GM18502 (cell line): ENCODE data around the gene RPGR.

Experiments used
- ATAC-seq: cut with Tn5 transposase; IDR thresholded peaks from one replicate; pipeline ENCODE4 v1.9.1; 2021; ENCODE audit warnings: mild to moderate bottlenecking; ENCODE audit not compliant: unreplicated experiment, poor library complexity

The RPGR gene, protein sequence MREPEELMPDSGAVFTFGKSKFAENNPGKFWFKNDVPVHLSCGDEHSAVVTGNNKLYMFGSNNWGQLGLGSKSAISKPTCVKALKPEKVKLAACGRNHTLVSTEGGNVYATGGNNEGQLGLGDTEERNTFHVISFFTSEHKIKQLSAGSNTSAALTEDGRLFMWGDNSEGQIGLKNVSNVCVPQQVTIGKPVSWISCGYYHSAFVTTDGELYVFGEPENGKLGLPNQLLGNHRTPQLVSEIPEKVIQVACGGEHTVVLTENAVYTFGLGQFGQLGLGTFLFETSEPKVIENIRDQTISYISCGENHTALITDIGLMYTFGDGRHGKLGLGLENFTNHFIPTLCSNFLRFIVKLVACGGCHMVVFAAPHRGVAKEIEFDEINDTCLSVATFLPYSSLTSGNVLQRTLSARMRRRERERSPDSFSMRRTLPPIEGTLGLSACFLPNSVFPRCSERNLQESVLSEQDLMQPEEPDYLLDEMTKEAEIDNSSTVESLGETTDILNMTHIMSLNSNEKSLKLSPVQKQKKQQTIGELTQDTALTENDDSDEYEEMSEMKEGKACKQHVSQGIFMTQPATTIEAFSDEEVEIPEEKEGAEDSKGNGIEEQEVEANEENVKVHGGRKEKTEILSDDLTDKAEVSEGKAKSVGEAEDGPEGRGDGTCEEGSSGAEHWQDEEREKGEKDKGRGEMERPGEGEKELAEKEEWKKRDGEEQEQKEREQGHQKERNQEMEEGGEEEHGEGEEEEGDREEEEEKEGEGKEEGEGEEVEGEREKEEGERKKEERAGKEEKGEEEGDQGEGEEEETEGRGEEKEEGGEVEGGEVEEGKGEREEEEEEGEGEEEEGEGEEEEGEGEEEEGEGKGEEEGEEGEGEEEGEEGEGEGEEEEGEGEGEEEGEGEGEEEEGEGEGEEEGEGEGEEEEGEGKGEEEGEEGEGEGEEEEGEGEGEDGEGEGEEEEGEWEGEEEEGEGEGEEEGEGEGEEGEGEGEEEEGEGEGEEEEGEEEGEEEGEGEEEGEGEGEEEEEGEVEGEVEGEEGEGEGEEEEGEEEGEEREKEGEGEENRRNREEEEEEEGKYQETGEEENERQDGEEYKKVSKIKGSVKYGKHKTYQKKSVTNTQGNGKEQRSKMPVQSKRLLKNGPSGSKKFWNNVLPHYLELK

DNA sequence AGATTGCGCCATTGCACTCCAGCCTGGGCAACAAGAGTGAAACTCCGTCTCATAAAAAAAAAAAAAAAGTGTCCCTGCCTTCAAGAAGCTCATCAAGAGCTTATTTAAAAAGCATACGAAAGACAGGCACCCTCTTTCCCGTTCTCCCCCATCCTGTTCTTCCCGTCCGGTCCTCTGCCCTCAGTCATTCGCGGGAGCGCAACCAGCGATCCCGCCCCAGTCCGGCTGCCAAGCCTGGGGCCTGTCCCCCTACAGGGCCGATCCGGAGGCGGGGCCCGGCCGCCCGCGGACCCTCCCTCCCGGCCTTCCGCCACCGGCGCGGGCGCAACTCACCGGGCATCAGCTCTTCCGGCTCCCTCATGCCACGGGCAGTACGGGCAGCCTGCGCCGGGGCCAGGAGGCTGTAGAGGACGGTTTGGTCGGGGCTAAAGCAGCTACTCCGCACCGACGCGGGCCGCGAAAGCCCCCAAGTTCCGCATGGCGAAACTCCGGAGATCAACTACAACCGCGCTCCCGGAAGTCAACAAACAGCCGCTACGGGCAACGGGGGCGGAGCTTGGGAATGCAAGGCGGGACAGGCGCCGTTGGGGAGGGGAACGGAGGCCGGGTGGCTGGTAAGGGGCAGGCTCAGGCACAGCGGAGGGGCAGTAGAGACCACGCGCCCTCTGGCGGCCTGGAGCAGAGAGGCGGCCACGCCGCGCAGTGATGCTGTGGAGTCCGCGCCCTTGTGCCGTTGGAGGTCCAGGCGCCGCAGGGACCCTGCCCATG lies at the start of gene RPGR:
RPGR (minus strand) TSS at position 503 of the 768 bp plus-strand sequence; CDS start at position 361, 142 bp downstream.
- ATAC-seq: peak; percentile 98

DNA sequence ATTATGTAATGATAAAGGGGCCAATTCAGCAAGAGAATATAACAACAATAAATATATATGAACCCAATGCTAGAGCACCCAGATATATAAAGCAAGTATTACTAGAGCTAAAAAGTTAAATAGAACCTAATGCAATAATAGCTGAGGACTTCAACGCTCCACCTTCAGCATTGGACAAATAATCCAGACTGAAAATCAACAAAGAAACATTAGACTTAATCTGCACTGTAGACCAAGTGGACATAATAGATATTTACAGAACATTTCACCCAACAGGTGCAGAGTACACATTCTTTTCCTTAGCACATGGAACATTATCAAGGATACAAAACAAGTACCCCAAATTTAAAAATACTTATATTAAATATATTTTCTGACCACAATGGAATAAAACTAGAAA lies 49.4 kb upstream of the RPGR start:
- ATAC-seq: no peak

DNA sequence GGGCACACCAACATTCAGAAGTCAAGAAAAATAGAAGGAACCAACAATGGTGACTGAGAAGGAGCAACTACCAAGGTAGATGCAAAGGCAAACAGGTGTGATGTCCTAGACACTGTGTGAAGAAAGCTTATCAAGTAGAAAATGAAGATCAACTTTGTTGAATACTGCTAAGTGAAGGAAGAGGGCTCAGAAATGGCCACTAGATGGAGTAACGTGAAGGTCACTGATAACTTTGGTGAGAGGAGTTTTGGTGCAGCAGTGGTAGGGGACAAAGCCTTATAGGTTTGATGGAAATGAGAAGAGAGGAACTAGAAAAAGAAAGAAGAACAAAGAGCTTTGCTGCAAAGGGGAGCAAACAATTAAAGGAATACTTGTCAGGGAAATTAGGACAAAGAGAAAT lies 48.6 kb upstream of the RPGR start:
- no peak for ATAC-seq

DNA sequence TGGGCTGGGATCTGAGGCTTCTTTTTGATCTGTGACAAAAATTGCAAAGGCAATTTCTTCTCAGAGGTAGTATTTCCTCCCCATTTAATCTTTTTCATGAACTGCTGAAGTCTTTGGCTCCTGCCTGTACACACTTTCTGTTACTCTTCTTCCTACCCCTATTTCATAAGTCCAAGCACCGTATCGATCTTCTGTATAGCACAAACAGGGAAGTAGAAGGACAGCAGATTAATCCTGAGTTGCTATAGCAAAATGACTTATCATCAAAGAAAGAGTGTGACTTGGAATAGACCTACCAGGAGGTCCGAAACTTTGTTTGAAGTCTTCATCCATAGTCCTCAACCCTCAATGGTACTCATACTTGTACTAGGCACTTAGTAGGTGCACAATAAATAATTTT lies 47.1 kb upstream of the RPGR start:
- no peak for ATAC-seq

DNA sequence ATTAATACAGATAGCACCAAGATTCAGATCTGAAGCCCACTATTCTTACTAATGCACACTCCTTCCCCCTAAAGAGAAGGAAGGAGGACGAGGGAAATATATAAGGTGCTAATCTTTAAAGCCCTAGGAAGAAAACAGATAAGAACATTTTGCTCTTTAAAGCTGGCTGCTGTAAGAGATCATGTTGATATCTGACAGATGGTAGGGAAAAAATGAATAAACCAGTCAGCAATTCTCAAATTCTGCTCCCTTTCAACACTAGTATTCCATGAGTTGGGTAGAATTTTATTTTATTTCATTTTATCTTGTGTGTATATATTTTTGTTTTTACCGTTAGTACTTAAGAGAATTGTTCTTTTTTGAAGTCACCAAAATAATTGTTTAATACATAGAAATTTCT lies 44.3 kb upstream of the RPGR start:
- ATAC-seq: no peak

DNA sequence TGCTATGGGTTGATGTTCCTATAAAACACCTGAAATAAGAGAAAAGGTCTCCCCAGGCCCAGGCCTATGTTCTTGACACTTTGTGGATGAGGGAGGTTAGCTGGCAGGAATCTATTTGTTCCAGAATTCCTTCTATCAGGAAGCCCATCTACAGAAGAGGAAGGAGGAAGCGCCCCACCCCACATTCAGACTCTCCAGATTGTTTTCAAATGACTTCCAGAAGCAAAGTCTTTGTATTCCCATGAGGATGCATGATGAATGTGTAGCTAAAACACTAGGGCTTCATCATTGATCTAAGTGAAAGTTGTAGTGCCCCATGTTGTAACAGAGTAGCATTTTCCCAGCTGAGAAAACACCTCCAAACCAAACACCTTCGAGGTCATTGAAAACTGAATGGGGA lies 41.5 kb upstream of the RPGR start:
- ATAC-seq: no peak

DNA sequence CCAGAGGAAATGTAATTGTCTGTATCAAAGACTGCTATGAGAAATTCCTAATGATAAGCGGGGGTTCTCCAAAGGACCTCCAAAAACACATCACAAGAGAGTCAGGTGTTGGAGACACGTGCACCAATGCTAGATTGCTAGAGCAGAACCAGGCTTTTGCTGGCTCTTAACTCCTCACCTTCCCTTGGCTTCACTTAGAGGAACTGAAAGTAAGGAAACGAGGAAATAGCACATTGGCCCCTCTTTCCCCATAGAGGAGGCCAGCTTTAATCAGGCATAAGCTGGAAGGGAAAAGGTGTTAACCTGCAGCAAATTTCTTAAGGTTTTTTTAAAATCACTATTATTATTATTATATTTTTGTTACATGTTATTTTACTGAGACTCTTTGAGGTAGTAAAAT lies 38.6 kb upstream of the RPGR start:
- ATAC-seq: no peak

DNA sequence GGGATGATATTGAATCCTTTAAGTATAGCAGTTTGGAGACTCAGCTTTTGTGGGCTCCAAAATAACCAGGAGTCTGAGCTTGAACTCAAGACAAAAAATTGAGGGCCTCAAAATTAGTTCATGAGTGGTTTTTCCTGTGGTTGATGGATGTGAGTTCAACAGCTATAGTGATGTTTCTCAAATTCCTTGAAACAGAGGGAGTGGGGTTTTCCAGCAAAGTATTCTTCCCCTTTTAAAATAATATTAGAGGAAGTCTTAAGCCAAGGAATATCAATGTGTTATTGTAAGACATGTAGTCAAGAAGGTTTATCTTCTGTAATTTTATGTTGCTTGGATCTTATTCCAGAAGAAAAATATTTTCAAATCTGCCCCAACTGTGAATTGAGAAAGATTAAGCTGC lies 35.7 kb upstream of the RPGR start:
- ATAC-seq: no peak

DNA sequence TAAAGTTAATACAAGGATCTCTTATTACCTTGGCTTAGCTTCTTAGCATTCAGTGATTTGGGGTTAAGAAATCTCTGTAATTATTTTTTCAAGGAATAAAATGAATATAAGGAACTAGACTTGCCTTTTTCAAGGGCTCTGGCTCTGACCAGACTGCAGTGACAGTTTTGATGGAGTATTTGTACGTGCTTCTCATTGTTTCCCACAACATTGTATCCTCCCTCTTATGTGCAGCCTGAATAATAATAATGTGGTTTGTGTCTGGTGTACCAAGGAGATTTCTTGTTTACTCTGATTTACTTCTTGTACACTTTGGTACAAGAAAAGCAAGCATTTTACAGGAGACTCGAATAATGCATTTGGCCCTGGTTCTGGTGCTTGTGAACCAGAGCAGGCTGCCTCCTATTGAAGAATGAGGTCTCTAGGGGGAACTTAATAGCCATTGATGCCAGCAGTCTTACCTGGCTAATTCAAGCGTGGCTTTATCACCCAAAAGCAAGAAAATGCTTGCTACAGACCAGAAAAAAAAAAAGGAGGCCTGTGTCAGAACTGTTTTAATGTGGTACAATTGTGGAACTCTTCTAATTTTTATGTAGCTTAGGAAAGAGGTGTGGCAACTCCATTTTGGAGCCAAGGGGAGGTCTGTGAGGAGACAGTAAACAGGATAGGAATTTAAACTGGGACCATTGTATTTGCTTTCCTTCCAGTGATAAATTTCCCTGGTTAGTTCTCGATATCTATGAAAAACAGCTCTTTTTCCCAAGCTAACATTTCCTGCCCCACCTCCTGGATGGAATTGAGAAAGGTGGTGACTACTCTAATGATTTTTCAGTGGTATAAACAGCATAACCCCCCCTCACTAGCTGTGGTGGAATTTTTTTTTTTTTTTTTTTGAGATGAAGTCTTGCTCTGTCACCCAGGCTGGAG lies 30.7 kb upstream of the RPGR start:
- no peak for ATAC-seq

DNA sequence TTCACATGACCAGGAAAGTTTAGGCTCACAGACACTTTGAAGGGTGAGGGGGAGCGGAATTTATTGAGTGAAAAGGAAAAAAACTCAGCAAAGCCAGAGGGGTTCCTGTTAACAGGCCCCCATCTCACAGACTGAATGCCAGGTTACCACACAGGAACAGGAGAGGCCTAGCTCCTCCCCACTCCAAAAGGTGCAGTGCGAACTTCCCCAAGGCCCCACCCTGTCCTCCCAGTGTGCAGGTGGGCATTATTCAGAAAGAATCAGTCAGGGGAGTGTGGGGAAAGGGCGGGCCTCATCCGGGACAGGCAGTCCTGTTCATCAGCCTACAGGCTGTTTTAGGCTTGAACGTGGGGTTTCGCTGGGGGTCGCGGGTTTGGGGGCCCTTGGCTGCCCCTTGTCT lies 29.1 kb upstream of the RPGR start:
- no peak for ATAC-seq

DNA sequence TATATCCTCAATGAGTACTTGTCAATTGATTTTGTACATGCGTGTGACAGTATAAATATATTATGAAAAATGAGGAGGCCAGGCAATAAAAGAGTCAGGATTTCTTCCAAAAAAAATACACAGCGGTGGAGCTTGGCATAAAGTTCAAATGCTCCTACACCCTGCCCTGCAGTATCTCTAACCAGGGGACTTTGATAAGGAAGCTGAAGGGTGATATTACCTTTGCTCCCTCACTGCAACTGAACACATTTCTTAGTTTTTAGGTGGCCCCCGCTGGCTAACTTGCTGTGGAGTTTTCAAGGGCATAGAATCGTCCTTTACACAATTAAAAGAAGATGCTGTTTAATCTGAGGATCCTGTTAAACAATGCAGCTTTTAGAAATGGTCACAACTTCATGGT lies 25.1 kb upstream of the RPGR start, which contains the start of gene OTC:
OTC (plus strand) TSS at position 243 of the 400 bp plus-strand sequence; CDS start at position 336, 93 bp downstream.
- ATAC-seq: no peak

DNA sequence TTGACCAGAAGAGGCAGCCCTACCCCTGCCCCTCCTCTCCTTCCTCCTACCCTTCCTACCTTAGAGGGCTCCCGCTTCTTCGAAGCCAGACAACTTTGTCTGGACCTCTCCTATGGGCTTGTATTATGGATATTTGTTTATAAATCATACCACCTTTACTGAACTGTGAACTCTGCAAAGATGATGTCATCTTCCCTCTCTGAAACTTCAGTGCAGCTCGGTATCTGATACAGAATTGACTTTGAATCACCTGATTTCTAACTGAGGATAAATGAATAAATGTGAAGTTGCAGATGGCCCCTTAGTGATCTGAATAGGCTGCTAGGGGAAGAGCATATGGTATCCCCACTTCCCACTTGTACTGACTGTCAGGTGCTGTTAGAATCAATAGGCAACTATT lies 24.0 kb upstream of the RPGR start:
- no peak for ATAC-seq

DNA sequence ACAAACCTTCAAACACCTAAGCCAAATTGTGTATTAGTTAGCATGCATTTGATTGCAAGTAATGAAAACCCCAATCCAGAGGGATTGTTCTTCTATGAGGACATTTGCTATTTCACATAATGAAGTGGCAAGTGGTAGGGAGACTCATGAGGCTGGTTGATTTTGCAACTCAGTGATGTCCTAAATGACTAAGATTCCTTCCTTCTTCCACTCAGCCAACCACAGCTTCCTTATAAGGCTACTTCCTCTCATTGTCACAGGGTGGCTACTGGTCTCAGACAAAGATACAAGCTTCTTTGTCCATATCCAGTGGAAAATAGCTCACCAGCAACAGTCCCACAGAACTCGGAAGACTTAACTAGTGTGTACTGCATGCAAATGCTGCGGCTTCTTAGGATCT lies 19.8 kb upstream of the RPGR start:
- ATAC-seq: peak; percentile 96

DNA sequence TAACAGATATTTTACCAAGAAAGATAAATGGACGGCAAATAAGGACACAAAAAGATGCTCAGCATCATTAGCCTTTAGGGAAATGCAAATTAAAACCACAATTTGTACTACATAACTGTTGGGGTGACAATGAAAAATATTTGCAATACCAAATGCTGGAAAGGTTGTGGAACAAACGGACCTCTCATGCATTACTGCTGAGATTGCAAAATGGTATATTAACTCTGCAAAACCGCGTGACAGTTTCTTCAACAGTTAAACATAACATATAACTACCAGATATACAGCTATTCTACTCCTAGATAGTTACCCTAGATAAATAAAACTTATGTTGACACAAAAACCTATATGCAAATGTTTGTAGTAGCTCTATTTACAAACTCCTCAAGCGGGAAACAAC lies 18.8 kb upstream of the RPGR start:
- no peak for ATAC-seq

DNA sequence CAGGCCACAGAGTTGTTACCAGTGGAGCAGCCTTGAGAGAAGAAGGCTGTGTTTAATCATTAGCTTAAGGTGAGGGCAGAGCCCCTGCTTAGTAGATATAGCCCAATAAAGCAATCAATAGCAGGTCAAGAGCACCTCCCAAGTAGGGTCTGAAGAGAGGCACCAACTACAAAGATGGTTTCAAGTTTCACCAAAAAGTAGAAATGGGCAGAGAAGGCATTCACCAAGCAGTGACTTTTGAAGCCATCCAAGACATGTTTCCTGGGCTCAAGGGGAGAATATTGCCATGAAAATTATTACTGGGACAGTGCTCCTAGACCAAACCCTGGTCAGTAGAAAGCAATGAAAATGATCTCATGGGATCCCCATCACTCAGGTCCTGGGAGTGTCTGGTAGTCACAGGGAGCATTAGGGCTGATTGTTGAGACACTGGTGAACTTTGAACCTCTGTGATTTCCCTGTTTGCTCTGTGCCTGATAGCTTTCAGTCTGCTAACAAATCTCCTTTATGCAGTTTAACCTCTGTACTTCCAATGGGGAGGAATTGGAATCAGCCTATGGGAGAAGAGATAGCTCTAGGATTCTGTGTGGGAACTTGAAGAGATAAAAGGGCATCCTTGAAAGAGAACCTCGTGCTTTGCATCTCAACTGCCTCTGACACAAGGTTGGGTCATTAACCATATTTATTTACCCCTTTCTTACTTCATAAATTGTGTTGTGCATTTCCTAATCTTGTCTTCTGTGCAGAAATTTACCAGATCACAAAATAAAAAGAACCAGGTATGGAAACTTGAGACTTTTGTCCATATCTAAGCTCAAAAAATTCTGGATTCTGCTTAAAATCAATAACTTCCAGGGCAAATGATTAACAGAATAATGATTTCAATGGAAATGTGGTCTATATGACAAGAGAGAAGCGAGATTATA lies 15.8 kb upstream of the RPGR start:
- ATAC-seq: no peak

DNA sequence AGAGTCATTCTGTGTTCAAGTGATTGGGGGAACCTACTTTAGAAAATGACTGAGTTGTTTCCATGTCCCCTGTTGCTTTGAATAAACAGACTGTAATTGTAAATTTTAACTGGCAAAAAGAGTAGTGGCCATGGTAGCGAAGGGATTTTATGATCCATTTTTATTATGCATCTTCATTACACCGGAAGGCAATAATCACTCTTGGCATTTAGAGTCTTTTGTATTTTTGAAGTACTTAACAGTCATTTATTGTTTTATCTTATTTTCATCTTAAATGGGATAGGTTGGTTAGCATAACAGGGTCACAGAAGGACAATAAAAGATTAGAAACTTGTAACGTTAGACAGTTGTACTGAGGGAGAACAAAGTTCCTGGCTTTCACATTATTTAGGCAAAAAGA lies 14.1 kb upstream of the RPGR start:
- ATAC-seq: no peak

DNA sequence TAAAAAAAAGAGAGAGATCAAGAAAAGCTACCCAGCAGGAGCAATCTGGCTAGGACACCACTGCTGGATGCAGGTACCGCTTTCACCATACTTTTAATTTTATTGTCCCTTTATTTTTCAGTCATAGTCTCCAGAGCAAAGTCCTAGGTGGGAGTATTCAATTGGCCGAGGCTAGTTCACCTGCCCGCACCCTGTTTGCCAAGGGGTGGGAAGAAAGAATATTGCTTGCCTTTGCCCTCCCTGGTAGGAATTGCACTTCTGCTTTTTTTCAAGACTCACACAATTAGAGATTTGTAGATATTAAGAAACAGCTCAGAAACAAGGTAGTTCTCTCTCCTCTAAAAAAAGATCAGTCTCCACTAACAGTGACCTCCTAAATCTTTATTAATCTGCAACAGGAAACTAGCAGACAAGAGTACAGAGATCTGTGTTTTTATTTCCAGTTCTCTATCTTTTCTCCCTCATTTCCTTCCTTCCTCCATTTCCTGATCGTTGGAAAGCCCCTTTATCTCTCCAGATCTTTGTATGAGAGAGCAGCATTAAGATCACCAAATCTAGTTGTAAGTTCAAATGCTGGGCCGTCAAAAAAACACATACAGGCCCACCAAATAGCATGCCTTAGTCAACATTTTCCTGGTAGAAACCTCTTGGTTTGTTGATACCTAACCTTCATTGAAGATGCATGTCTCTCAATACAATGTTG lies 9.4 kb upstream of the RPGR start:
- ATAC-seq: no peak
